NOMO-1 treated with dmso at 0.1 percent for 144 hours (cell line): ENCODE data around the gene LIPM.
"Not testable (repeated sequence)": the region's sequence is repeated elsewhere in the genome, so short reads cannot be mapped to it uniquely, and the experiment has no call there.

Experiments used
- DNase-seq: peaks from one replicate; lab custom pipeline; 2025; ENCODE audit not compliant: unreplicated experiment; lab: John Stamatoyannopoulos, UW

LIPM gene

DNA sequence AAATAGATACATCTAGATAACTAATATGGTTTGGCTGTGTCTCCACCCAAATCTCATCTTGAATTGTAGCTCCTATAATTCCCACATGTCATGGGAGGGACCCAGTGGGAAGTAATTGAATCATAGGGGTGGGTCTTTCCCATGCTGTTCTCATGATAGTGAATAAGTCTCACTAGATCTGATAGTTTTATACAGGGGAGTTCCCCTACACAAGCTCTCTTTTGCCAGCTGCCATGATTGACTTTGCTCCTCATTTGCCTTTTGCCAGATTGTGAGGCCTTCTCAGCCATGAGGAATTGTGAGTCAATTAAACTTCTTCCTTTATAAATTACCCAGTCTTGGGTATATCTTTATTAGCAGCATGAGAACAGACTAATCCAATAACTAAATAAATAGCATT lies 35.1 kb downstream of the LIPM start:
- DNase-seq, result not testable (repeated sequence)

DNA sequence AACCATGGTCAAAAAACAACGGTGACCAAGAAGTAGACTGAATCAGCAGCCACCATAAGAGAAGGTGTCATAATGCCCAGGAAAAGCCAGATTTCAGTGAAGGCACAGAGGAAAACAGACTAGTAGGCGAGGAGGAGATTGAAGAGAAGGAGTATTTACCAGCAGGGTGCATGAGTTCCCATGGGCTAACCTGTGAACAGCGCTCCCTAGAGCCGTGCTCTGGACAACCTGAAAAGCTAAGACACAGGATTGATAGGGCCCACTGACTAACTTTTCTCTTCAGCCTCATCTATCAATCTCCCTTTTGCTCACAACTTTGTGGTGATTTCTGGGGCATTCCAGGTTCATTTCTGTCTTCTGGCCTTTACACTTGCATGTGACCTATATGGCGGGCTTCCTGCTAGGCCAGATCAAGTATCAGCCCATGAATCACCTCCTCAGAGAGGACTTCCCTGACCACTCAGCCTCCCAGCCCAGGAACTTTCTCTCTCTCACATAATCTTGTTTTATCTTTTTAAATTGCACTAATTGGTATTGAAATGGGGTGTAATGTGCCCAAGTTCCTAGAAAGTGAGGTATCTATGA lies 36.3 kb downstream of the LIPM start:
- DNase-seq, result no peak

- no peak for DNase-seq
Measured at GRCh38 chr10:88840104-88840503, 37.6 kb downstream of the LIPM start.

GRCh38 chr10:88840881-88841280 lies 38.4 kb downstream of the LIPM start:
- peak; percentile 11 for DNase-seq

DNA sequence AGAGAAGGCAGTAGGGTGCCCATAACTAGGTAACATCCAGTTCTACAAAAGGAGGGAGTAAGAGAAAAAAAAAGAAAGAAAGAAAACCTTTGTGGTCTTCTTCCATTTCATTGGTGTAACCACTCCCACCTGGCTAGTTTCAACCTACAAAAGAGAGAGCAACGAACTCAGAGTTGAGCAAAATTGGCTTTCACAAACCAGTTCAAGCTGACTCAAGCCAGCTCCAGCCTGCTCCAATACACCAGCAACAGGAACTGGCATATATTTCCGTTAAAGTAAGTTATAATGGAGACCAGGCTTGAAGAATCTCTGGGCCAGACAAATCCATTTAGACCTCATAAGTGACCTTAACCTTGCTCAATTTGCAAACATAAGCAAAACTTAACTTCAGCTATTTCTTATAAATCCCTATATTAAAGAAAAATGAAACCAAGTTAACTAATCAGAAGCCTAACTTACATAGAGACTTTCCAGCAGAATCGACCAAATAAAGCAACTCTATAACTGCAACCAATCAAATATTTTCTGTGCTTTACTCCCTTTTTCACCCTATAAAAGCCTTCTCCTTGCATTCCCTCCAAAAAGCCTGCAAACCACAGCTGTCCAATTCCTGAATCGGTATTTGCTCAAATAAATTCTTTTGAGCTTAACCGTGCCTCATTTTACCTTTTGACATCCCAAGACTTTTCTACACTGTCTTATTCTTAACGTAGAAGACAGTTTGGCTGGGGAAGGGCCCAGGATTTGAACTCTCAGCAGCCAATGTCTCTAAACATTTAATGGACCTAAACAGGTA lies 39.0 kb downstream of the LIPM start:
- DNase-seq, result peak; percentile 11

- DNase-seq, result no peak
Measured at GRCh38 chr10:88843171-88843570, 40.6 kb downstream of the LIPM start.

GRCh38 chr10:88848499-88848898 lies 46.0 kb downstream of the LIPM start:
- DNase-seq, result no peak

DNA sequence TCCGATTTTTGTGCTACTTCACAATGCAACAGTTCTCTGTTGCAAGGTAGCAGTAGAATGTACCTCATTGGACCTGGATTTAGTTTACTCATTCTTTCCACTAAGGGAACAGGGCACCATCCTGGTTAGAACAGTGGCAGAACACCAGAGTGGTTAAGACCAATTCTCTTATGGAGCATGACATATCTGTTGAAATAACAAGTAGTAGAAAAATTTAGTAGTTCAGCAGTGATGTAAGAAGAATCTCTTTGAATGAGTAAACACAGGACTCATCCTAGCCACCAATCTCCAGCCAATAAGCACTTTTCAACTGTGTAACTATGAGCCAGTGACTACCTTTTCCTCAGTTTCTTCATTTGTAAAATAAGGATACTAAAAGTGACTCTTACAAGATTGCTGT lies 46.7 kb downstream of the LIPM start:
- no peak for DNase-seq

- no peak for DNase-seq
Measured at GRCh38 chr10:88850712-88851111, 48.2 kb downstream of the LIPM start.

GRCh38 chr10:88851706-88852105 lies 49.2 kb downstream of the LIPM start, which contains the start of gene ANKRD22:
Gene ANKRD22 (minus strand): TSS chr10:88851844. CDS start chr10:88851607, 237 bp downstream.
- DNase-seq, result peak; percentile 91

- no peak for DNase-seq
Measured at GRCh38 chr10:88852327-88852726, 49.8 kb downstream of the LIPM start.

DNA sequence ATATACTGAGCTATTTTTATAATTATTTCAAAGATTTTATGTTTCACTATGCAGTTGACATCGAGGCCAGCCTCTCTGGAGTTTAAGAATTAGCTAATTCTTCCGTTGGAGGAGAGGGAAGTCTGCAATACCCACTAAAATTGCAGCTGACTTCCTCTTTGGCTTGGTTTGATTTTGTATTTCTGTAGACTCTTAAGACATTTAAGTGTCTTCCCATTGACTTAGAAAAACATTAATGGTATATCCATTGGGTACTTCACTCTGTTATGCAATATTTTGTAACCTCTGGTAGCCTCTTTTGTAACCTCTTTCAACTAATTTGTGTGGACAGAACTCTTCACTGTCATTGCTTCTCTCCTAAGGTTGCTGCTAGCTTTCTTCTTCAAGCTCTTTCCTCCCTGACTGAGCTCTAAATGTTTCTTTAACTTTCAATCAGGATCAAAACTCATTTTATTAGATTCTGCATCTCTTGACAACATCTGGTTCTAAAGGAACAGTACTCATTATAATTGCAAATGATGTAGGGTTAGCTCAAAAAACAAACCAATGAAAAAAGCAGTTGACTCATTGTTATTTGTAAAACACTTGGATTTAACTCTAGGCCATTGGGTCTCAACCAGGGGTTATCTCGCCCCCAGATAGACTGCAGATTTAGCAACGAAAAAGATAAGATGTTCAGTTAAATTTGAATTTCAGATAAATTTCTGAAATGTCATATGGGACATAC lies 50.8 kb downstream of the LIPM start:
- peak; percentile 72 for DNase-seq

DNA sequence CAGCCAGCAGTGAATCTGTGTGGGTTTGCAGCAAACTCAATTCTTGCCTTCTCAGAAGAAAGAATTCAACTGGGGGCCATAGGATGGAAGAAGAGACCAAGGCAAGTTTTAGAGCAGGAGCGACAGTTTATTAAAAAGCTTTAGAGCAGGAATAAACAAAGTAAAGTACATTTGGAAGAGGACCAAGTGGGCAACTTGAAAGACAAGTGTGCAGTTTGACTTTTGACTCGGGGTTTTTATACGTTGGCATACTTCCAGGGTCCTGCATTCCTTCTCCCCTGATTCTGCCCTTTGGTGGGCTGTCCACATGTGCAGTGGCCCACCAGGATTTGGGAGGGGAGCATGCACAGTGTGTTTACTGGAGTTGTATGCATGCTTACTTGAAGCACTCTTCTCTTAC lies 52.2 kb downstream of the LIPM start:
- DNase-seq, result no peak

GRCh38 chr10:88857831-88858230 lies 55.3 kb downstream of the LIPM start:
- DNase-seq, result no peak

DNA sequence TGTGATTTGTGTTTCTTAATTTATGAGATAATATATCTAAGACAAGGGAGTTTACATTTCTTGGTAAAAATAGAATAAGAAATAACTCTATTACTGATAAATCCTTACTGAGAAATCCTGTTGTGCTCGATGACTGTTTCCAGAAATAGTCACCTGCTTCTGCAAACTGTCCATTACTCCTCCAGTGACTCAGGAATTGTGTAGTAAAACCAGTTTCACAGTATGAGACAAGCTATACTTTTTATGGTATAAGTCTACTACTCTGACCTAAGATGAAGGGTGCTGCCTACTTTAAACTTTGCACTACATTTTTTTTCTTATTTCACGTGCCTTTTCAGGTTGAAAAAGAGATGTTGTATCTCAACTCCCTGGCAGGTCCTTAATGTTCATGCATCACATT lies 56.0 kb downstream of the LIPM start:
- DNase-seq, result no peak

- DNase-seq, result no peak
Measured at GRCh38 chr10:88861036-88861435, 58.5 kb downstream of the LIPM start.

DNA sequence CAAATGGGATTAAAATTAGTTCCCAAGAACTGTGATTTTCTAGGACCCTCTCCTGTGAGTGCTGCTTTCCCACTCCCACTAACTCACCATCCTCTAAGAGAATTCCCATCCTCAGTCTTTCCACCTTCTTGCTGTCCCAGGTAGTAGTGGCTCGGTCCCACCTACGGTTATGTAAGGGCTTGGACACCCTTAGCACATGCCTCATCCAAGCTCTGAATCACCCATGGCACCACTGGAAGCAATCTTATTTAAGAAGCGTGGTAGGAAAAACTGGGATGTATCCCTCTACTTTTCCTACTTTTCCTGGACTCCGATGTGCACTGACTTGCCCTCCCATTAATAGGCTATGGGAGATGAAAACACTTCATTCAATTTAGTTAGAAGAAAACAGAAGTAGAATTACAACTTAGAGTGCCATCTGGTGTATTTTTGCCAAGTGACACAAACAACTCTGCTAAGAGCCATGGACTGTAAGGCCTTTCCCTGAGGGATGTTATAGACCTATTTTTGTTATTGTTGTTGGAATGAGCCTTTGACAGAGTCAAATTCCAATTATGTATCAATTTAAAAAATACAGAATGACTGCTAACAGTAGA lies 62.8 kb downstream of the LIPM start:
- no peak for DNase-seq

DNA sequence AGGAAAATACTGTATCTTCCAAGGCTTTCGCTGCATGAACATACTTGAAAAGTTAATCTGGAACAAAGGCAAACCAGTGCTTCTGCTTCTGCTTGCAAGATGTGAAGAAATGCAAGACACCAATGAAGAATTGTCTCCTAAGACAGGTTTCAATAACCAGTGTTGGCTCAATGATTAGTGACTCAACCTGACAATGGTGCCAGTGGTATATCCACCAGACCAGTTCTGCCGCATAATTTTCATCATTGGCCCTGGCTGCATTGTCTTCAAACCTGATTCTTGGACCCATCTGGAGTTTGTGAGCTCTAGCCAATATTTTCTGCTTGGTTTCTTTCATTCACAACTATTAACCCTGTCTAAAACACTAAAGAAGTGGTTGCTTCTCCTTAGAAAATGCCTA lies 63.9 kb downstream of the LIPM start:
- DNase-seq, result no peak

- DNase-seq, result no peak
Measured at GRCh38 chr10:88870089-88870488, 67.6 kb downstream of the LIPM start.
